ENCODE measurements around the gene SRGAP3.

DNA sequence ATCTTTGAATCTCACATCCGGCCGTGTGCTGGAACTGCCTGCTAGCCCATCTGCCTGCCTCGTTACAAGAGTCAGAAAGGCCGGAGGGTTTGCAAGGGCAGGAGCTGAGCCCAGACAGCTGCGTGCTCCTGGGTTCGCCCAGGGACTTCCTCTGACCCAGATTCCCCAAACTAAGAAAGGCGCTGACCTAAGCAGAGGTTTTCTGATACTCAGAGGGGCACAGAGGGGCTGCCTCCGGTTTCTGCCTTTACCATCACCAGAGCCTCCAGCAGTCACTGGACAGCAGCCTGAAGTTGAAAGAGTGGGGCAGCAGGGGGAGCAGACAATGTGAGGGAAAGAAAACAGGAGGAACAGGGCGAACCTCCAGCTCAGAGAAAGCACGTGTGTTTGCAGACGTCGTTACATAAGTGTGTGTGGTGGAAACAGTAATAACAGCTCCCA, 252.7 kb downstream of the SRGAP3 start:
- TF ChIP-seq, protein P1, sequence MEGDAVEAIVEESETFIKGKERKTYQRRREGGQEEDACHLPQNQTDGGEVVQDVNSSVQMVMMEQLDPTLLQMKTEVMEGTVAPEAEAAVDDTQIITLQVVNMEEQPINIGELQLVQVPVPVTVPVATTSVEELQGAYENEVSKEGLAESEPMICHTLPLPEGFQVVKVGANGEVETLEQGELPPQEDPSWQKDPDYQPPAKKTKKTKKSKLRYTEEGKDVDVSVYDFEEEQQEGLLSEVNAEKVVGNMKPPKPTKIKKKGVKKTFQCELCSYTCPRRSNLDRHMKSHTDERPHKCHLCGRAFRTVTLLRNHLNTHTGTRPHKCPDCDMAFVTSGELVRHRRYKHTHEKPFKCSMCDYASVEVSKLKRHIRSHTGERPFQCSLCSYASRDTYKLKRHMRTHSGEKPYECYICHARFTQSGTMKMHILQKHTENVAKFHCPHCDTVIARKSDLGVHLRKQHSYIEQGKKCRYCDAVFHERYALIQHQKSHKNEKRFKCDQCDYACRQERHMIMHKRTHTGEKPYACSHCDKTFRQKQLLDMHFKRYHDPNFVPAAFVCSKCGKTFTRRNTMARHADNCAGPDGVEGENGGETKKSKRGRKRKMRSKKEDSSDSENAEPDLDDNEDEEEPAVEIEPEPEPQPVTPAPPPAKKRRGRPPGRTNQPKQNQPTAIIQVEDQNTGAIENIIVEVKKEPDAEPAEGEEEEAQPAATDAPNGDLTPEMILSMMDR (IDR thresholded peaks at IDR 0.05; ENCODE audit: low read depth, low read length), result no peak
- TF ChIP-seq EZH2phosphoT487 (IDR thresholded peaks at IDR 0.05; ENCODE audit: low read depth), result no peak

Data from OCI-LY3 (cell line).